ENCODE measurements around the gene BLCAP.

The BLCAP gene

DNA sequence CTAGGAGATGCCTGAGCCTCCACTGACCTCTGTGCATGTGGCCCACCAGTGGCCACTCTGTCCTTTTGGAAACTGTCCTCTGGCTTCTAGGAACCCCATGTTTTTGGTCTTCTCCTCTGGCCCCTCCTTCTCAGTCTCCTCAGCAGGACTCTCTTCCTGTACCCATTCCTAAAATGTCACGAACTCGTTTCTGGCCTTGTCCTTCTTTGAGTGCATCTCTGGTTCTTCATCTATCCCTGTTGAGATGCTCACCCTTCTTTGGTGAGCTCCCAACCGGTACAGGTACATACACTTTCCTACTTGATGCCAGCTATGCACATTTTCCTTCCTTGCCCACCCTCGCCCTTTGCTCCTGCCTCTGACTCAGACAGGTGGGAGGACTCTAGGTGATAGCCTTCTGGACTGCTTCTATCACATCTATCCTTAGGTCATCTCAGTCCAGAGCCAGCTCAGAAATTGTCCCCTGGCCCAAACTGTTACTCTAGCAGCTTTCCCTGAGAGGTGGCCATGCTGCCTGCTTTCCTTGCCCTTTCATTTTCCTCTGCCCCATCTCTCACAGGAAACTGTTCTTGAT, 21.4 kb downstream of the BLCAP start:
- TF ChIP-seq, protein P1, sequence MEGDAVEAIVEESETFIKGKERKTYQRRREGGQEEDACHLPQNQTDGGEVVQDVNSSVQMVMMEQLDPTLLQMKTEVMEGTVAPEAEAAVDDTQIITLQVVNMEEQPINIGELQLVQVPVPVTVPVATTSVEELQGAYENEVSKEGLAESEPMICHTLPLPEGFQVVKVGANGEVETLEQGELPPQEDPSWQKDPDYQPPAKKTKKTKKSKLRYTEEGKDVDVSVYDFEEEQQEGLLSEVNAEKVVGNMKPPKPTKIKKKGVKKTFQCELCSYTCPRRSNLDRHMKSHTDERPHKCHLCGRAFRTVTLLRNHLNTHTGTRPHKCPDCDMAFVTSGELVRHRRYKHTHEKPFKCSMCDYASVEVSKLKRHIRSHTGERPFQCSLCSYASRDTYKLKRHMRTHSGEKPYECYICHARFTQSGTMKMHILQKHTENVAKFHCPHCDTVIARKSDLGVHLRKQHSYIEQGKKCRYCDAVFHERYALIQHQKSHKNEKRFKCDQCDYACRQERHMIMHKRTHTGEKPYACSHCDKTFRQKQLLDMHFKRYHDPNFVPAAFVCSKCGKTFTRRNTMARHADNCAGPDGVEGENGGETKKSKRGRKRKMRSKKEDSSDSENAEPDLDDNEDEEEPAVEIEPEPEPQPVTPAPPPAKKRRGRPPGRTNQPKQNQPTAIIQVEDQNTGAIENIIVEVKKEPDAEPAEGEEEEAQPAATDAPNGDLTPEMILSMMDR (conservative IDR thresholded peaks at IDR 0.05; ENCODE audit: low read depth, low read length): no peak
- DNase-seq (ENCODE audit: low read depth): no peak
- H3K4me3 ChIP-seq (ENCODE audit: low read length): no peak overlapping the region

DNA sequence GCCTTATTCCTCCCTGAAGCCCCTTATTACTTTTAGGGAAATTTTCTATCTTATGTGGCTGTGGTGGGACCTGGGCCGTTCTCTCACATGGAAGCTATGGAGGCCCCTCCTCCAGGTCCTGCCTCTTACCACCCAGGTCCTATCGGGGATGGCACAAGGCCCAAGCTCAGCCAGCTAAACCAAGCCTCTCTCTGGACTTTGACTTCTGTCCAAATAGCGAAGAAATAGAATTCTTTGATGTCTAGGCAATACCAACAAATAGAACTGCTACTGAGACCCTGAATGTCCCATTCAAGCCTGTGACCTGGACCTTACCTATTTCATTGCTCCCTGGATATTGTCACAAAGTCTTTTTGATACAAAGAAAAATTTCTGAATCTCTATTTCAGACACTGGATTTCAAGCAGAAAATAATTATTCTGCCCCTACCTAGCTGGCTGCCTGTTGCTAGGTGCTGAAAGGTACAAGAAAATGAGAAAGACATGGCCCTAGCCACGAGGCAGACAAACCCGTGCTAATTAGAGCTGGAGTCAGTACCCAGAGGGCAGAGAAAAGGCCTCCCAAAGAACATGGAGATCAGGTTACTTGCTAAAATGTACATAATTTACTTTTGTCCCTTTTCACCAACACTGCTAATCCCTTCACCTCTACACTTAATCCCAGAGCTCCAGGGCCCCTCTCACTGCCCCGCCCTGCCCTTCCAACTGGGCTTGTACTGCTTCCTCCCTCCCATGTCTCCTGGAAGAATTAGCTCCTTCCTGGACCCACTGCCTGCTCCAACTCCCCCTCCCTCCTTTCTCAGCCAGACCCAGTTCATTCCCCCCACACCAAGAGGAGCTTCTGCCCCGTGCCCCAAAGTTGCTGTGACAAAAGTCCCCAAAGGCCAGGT, 22.2 kb downstream of the BLCAP start:
- DNase-seq (ENCODE audit: low read depth): no peak
- H3K4me3 ChIP-seq (ENCODE audit: low read length): no peak overlapping the region
- TF ChIP-seq, protein P1 (conservative IDR thresholded peaks at IDR 0.05; ENCODE audit: low read depth, low read length): no peak

DNA sequence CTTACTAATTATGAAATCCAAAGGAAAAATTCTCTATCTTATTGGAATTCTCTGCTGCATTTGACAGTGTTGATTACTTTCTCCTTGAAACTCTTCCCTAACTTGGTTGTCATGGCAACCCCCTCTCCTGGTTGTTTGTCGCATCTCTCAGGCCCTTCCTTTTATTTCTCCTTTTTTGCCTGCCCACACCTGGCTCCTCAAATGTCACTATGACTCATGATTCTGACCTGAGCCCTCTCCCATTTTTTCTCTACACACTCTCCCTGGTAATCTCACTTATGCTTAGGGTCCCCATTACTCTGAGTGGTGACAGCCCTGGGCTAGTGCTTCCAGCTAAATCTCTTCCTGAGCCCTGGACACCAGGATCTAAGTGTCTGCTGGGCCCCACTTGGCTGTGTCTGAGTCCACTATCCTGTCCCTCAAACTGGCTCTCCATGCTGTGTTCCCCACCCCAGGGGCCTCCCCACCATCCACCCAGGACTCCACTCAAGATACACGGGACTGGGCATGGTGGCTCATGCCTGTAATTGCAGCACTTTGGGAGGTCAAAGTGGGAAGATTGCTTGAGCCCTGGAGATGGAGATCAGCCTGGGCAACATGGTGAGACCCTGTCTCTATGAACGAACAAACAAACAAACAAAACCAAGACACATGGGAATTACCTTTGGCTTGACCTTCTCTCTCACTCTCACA, 23.1 kb downstream of the BLCAP start:
- no peak for DNase-seq (ENCODE audit: low read depth)
- TF ChIP-seq, protein P1 (conservative IDR thresholded peaks at IDR 0.05; ENCODE audit: low read depth, low read length): no peak

DNA sequence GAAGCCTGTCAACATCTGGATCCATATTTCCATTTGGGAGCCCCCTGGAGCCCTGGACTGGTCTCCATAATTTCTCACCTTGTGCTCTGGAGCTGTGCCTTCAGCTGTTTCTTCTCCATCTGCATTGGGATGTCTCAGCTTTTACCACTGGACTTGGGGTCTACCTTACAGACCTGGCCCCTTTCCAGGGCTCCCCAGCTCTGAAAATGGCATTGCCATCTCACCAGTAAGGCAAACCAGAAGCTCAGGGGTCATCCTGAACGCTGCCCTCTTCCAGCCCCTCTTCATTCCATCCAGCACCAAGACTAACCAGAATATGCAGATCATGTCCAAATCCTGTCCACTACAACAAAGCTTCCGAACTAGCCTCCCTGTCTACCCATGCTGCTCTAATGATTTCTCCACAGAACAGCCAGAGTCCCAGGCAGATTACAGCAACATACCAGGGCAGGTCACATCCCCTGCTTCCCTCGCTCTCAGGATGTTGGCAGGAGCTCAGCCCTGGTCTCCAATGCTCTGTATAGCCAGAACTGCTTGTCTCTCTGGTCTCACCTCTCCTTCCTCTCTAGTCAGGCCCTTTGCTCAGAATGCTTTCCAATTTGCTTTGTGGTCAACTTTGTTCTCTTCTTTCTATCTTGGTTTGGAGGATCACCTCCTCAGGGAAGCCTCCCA, 24.3 kb downstream of the BLCAP start:
- DNase-seq (ENCODE audit: low read depth): no peak
- H3K4me3 ChIP-seq (ENCODE audit: low read length): no peak overlapping the region
- TF ChIP-seq, protein P1 (conservative IDR thresholded peaks at IDR 0.05; ENCODE audit: low read depth, low read length): no peak

More for the DNA sequence above, 23.1 kb downstream of the BLCAP start:
- no peak overlapping the region for H3K4me3 ChIP-seq (ENCODE audit: low read length)

DNA sequence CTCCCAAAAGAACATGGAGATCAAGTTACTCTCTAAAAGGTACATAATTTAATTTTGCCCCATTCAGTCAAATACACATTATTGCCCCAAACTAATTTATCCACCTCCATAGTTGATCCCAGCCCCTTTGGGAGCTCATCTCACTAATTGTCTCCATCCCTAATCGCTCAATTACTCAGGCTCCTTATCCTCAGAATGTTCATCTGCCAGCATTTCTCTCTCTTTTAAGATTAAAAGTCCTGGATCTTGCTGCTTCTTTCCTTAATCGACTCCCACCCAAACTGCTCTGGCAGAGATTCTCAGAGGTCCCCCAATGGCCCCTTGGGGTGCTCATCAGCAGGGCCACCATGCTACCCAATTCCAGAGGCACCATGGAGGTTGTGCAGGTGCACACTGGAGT, 25.0 kb downstream of the BLCAP start:
- DNase-seq (ENCODE audit: low read depth): no peak
- no peak overlapping the region for H3K4me3 ChIP-seq (ENCODE audit: low read length)
- TF ChIP-seq, protein P1 (conservative IDR thresholded peaks at IDR 0.05; ENCODE audit: low read depth, low read length): no peak

DNA sequence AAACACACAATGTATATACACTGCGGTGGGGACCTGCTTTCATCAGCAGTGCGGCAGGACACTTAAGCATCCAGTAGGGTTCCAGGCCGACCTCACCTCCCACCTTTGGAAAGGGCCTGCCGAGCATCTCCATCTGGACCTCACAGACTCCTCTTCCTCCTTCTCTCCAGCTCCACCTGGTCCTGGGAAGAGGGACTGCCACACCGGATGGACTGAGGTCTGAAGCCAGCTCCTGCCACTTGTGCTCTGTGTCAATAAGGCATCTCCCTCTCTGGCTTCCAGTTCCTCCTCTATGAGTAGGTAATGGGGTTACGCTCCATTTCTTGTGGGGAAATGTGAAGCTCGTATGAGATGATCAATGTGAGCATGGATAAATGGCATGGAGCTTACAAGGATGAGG, 25.7 kb downstream of the BLCAP start:
- TF ChIP-seq, protein P1 (conservative IDR thresholded peaks at IDR 0.05; ENCODE audit: low read depth, low read length): no peak
- H3K4me3 ChIP-seq (ENCODE audit: low read length): no peak overlapping the region
- no peak for DNase-seq (ENCODE audit: low read depth)

Measured in retinal pigment epithelial cell (primary cell).